Ecto neural progenitor cell (in vitro differentiated cells): ENCODE measurements around the gene DNMT1.

Source experiments
- DNase-seq: peaks from one replicate; pipeline ENCODE4 v3.0.0-alpha.2; 2018; ENCODE audit warnings: low spot score

Gene DNMT1

DNA sequence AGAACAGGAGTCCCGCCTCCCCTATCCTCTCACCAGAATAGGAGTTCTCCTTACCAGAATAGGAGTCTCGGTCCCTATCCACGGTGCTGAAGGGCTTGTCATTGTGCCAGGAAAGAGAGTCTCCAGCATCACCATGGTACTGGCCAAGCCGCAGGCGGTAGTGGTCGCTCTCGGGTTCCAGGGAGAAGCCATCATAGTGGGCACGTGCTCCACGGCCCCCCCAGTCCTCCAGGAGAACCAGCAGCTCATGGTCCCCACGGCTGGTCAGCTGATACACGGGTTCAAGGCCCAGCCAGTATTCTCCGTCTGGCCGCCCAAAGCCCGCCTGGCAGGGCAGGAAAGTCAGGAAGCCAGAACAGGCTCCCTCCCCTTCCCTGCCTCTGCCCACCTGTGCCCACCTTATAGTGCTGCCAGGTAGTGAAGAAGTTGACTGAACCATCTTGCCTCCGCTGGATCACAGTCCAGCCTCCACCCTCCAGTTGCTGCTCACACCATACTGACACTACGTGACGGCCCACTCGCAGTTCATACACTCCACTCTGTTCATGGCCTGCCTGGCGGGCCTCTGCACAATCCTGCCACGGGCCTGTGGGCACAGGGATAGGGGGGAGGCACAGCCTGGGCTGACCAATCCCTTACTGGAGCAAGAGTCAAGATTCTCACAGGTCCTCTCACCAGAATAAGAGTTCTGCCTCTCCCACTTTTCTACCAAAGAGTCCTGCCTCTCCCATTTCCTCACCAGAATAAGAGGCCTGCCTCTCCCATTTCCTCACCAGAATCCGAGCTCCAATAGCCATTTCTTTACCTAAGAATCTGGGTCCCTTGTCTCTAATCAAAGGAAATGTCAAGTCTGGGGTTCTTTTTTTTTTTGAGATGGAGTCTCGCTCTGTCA is 101.2 kb downstream of the DNMT1 start:
- no peak for DNase-seq

DNA sequence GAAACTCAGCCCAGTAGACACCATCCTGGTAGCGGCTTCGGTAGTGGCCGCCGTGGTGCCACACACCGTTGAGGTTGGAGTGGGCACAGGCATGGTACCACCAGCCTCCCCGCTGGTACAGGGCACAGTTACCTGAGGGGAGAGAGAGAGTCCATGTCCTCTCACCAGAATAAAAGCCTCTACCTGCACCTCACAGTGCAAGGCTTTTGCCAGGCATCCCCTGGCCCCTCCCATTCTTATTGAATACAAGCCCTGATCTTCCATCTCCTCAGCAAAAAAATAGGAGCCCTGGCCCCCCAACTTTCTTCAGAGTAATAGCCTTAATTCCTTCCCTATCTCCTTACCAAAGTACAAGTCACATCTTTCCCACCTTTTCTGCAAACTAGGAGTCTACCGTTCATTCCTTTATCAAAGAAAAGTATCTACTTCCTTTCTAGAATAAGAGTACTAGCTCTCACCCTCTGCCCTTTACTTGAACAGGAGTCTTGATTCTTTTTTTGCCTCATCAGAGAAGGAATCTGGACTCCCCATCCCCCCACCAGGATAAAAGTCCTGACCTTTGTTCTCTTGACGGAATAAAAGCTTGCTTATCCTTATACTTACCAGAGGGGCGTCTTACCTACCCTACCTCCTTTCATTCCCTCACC is 102.0 kb downstream of the DNMT1 start:
- DNase-seq, result no peak

DNA sequence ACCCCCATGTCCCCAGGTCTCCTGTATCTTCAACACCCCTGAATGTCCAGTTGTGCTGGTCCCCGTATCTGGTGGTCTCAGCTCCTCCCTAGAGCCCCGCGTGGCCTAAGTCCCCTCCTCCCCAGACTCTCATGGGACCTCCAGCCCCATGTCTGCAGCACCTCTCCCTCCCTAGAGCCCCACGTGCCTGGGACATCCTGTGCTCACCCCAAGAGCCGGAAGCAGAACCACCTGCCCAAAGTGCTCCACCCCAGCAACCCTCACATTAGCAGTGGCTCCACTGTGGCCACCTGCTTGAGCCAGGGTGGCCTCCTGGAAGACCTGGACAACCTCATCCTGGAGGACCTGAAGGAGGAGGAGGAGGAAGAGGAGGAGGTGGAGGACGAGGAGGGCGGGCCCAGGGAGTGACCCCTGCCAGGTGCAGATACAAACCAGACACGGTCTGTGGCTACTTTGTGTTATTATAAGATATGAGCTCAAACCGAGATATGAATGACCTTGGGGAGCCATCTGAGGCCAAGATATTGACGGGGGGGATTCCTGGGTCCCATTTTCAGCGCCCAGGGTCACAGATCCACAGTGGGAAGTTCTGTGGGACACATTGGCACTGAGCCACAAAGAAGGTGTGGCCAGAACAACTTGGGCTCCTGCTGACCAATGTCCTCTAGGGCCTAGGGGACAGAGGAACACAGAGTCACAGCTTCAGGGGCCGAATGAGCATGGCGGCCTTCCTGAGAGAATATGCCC is 102.7 kb downstream of the DNMT1 start:
- DNase-seq, result no peak

DNA sequence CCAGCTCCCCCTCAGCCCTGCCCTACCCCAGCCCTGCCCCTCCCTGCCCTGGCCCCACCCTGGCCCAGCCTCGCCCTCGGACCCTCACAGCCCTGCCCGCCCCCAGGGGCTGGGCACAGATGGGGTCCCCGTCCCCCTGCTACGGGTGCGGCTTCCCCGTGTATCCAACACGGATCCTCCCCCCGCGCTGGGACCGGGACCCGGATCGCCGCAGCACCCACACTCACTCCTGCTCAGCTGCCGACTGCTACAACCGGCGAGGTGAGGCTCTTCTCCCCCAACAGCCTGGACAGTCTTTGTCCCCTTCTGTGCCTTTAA is 103.4 kb downstream of the DNMT1 start:
- DNase-seq, result peak; percentile 32

DNA sequence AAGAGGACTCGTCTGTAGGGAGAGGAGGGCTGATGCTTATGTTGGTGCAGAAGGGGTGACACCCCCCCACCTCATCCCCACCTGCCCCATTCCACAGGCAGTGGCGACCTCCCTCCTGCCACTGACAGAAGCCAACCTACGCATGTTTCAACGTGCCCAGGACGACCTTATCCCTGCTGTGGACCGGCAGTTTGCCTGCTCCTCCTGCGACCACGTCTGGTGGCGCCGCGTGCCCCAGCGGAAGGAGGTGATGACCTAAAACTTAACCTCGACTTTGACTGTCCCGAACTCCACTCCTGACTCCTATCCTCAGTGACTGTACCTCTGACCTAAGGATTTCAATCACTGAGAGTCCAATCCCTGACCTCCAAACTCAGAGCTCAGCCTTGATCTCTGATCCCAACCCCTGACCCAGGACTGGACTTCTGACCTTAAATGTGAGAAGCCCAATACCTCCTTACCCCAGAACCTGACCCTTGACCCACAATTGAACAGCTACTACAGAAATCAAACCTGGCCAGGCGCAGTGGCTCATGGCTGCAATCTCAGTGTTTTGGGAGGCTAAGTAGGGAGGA is 104.9 kb downstream of the DNMT1 start:
- DNase-seq, result no peak

DNA sequence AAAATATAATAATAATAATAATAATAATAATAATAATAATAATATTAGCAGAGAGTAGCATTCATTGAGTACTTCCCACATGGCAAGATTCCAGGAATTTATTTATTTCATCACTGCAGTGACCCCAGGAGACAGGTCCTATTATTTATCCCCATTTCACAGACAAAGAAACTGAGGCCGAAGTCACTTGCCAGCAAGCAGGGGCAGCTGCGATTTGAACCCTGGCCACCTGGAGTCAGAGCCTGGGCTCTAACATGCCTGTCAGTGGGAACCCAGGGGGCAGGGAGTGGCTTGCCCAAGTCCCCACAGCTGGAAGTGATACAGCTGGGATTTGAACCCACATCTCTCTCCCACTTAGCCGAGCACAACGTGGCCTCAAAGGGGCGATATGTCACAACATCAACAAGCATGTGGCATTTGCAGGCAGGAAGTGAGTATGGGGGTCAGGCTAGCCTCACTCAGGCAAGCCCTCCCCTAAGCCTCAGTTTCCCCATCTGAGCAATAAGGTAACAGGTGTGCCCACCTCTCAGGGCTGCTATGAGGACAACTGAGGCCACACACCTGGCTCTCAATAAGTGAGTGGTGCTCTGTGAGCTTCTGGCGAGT is 105.7 kb downstream of the DNMT1 start:
- no peak for DNase-seq

DNA sequence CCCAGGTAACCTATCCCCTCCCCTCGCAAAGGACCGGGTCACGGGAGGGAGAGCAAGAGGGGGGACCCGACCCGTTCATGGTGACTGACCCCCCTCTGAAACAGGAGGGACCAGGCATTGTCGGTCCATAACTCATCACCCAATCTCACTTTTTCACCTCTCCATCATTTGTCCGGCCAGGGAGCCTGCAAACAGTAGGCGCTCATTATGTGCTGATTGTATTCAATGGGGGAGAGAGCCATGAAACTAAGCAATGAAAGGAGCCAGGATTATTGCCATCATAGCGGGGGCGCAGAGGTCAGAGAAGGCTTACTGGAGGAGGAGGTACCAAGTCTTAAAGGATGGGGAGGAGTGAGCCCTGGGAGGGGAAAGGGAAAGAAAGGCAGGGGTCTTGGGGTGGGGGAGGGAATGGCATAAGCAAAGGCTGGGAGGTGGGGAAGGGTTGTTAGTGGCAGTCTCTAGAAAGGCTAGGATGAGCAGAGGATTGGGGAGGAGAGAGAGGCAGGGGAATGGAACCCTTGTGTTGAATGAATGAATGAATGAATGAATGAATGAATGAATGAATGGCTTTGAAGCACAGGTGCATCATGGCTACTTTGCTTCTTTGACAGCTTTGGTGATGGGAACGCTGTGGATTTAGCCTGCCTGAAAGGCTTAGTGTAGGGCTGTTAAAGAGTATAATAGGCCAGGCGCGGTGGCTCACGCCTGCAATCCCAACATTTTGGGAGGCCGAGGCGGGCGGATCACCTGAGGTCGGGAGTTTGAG is 107.3 kb downstream of the DNMT1 start:
- no peak for DNase-seq

DNA sequence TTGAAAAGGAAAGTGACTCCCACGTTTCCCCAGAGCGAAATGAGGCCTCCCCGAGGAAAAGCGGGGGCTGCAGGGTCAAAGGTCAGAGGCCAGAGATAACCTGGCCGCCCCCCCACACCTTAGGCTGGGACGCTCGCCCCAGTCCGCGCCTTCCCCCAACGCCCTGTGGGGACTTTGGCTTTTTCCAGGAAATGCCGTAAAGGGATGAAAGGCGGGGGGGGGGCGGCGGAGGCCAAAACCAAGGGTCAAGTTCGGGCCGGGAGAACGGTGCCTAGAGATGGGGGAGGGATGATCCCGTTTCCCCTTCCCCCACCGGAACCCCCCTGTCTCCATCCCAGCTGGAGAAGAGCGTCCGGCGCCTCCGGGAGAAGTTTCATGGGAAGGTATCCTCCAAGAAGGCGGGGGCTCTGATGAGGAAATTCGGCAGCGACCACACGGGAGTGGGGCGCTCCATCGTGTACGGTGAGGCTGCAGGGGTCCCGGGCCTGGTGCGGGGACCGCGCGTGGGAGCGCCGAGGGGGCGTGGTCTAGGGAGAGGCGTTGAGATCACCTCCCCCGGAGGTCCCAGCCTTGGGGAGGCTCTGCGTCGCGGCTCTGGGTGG is 108.1 kb downstream of the DNMT1 start:
- DNase-seq, result no peak

DNA sequence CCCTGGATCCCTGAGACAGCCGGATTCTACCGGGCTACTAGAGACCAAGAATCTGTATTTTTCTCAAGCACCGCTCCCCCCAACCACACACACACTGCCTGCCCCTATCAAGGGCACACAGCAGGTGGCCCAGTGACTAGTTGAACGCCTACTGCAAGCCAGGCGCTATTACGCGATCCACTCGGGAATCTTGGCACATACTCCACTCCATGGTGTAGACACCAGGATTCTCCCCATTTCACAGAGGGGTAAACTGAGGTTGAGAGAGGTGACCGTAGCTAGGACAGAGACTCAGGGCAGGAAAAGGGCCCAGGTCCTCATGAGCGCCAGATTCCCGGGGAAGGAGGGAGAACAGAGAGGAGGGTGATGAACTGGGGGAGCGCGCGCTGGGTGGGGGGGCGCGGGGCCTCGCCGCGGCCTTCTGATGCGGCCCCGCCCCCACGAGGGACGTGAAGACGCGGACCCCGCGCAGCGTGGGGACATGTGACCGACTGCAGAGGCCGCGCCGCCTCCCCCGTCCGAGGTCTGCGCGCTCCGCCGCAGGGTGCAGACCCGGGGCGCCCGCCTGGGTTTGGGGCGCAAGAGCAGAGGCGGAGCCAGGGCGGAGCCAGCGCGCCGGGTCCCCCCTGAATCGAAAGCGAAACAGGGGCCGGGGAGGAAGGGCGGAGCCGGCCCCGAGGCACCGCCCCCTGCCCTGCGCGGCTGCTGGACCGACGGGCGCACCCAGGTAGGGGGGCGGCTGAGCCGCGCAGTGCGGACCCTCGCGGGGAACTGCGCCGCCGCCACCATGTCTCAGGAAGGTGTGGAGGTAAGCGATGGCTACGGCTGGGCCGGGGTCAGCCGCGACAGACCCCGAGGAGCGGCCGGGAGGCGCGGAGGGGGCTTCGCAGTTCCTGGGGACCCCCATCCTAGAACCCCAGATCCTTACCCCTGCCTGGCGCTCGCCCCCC is 108.8 kb downstream of the DNMT1 start, which contains the start of gene SHFL:
TSS of gene SHFL (plus strand) at position 677 of the 950 bp plus-strand sequence. CDS start at position 788, 111 bp downstream.
- DNase-seq, result no peak

DNA sequence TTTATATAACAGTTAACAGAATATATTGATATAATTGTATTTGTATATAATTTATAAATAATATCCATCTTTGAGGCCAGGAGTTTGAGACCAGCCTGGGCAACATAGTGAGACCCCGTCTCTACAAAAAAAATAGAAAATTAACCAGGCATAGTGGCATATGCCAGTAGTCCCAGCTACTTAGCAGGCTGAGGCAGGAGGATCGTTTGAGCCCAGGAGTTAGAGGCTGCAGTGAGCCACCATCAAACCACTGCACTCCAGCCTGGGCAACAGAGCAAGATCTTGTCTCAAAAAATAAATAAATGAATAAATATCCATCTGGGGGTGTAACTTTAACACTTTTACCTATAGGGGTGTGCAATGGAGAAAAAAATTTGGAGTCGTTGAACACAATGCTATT is 110.0 kb downstream of the DNMT1 start:
- no peak for DNase-seq

DNA sequence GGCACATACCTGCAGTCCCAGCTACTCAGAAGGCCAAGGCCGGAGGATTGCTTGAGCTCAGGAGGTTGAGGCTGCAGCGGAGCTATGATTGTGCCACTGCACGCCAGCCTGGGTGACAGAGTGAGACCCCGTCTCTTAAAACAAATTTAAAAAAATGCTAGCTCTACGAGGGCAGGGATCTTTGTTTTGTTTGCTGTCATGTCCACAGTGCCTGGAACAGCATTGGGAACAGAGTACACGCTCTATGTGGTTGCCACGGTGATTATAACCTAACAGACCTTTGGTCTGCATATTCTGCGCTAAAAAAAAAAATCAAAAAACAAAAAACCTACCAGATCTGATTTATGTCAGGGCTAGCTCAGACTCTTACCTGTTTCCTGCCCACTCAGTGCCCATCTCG is 110.8 kb downstream of the DNMT1 start:
- no peak for DNase-seq
